ENCODE results near the gene CDYL. TPM values are rescaled to one million over a fixed set of nuclear protein-coding genes. Genes with fewer than 3 reads are reported as not detected.

Gene CDYL
- total and polyA plus RNA-seq, 2 of the 4 experiments (the other 2 are of a cell fraction), result 14.2 to 92.1 TPM

DNA sequence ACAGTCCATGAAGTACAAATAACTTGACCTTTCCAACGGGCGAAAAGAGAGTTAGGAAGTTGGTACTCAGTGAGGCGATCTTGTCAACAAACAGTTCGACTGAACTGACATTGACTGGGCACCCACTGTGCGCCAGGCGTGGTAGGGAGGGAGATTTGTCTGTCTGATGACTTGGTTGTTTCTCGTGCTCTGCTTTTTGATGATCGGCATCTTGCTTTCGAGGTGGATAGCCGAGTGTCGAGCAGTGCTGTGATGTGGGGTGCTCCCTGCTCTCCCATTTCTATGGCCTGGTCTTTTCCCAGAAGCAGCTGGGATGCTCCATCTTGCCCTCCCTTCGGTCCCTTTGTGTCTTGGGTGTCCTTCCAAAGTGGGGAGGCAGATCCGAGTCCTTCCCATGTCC is 197.2 kb downstream of the CDYL start (continued):
- TF ChIP-seq CHD1 (IDR thresholded peaks at IDR 0.05; ENCODE audit: low read depth, low read length) (no peak), NFE2L2 (IDR thresholded peaks at IDR 0.05; ENCODE audit: low read depth, low read length) (no peak), RCOR1 (IDR thresholded peaks at IDR 0.05; ENCODE audit: insufficient replicate concordance, low read length) (no peak), POLR2A (IDR thresholded peaks at IDR 0.05; ENCODE audit: low read depth, low read length) (no peak)
- TF ChIP-seq, protein P1, sequence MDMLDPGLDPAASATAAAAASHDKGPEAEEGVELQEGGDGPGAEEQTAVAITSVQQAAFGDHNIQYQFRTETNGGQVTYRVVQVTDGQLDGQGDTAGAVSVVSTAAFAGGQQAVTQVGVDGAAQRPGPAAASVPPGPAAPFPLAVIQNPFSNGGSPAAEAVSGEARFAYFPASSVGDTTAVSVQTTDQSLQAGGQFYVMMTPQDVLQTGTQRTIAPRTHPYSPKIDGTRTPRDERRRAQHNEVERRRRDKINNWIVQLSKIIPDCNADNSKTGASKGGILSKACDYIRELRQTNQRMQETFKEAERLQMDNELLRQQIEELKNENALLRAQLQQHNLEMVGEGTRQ (IDR thresholded peaks at IDR 0.05; ENCODE audit: low read depth, low read length), result no peak

Measured in IMR-90 (cell line).